ENCODE data around the gene GPR68.

- TF ChIP-seq POLR2A (IDR thresholded peaks at IDR 0.05) (no peak), CTCF (IDR thresholded peaks at IDR 0.05) (no peak), POLR2AphosphoS5 (IDR thresholded peaks at IDR 0.05; ENCODE audit: insufficient read depth in 1 of 2, low read depth in 1 of 2) (no peak)
Observed at GRCh38 chr14:91186515-91187066, 57.9 kb downstream of the GPR68 start.

All from vagina (tissue), 2 donors.